ENCODE data around the gene AKT3. TPM values are rescaled to one million over a fixed set of nuclear protein-coding genes. Genes with fewer than 3 reads are reported as not detected.

The AKT3 gene
- total and polyA plus RNA-seq, 2 of the 8 experiments (the other 6 are each of a cell fraction or from before 2014, with no cell fraction given), result 6.0 to 36.4 TPM

- no peaks in the 10 kb centered on the region for H3K79me1 ChIP-seq (ENCODE audit: low read depth, low read length)
- H3K9me3 ChIP-seq (ENCODE audit: insufficient read depth in 2 of 2, low read depth in 1 of 2, low read length in 1 of 2), result no peaks in the 10 kb centered on the region
- POLR2A ChIA-PET (ENCODE audit: partially characterized antibody), result no interaction called here
- no peak overlapping the region for H3K18ac ChIP-seq (ENCODE audit: extremely low read depth, low read length)
- H2BK20ac ChIP-seq (ENCODE audit: low read length), result no peak overlapping the region
- peaks cover 0 to 3% (median 0%) of the 10 kb centered on the region in 4 experiments; a peak in 1 of 7 replicates for H3K4me1 ChIP-seq (replicated peaks in 1 of 4; ENCODE audit: control insufficient read depth in 3 of 4, insufficient read depth in 4 of 4, low read length in 3 of 4)
- H2BK15ac ChIP-seq (ENCODE audit: low read length), result no peak overlapping the region
- H4K20me1 ChIP-seq (replicated peaks in 1 of 2; ENCODE audit: control insufficient read depth in 1 of 2, insufficient read depth in 2 of 2, low read length in 2 of 2), result no peaks in the 10 kb centered on the region
- no peak overlapping the region for H3K56ac ChIP-seq (replicated peaks; ENCODE audit: insufficient read length, low read depth, low read length)
- no peak overlapping the region for H3K4me2 ChIP-seq (ENCODE audit: insufficient read depth in 1 of 2, low read depth in 2 of 2, low read length in 2 of 2)
- H3K4me3 ChIP-seq (ENCODE audit: extremely low read depth in 1 of 4, insufficient read depth in 2 of 4, low read depth in 3 of 4, low read length in 4 of 4), result no peak overlapping the region
- no peak overlapping the region for H2BK12ac ChIP-seq (ENCODE audit: low read depth, low read length)
- no peak overlapping the region for H4K91ac ChIP-seq (replicated peaks; ENCODE audit: insufficient read length, low read length)
- no peak overlapping the region for H4K5ac ChIP-seq (ENCODE audit: insufficient read length, low read depth, low read length)
- 0 out of 2 replicates have a peak, but pooled peaks have one; percentile 9 for TF ChIP-seq RXRA (IDR thresholded peaks at IDR 0.05; ENCODE audit: insufficient read depth, low read depth, low read length)
- no peak for TF ChIP-seq KDM4A (IDR thresholded peaks at IDR 0.05; ENCODE audit: low read depth, low read length, severe bottlenecking)
- no peak for TF ChIP-seq POLR2AphosphoS5 (IDR thresholded peaks at IDR 0.05; ENCODE audit: low read depth, low read length)
- no peak overlapping the region for H2AFZ ChIP-seq (ENCODE audit: low read length)
- no peak overlapping the region for H3K23ac ChIP-seq (ENCODE audit: insufficient read length)
- H4K8ac ChIP-seq (ENCODE audit: extremely low read depth, insufficient read depth, low read length), result no peak overlapping the region
- no peak overlapping the region for H2AK5ac ChIP-seq (ENCODE audit: low read depth, low read length)
- no peak overlapping the region for H2BK5ac ChIP-seq (ENCODE audit: low read depth, low read length)
- H3K23me2 ChIP-seq (ENCODE audit: low read depth, low read length), result no peaks in the 10 kb centered on the region; the same call in 1 of the 2 replicates
- DNase-seq (ENCODE audit: low read depth in 1 of 2, low spot score in 2 of 2), result no peak
- no peak overlapping the region for H2BK120ac ChIP-seq (replicated peaks; ENCODE audit: low read depth, low read length)
- H3K27me3 ChIP-seq (replicated peaks in 1 of 4; ENCODE audit: control insufficient read depth in 3 of 4, extremely low read depth in 1 of 4, insufficient read depth in 3 of 4, low read length in 3 of 4), result no peaks in the 10 kb centered on the region
- H3K4ac ChIP-seq (replicated peaks; ENCODE audit: insufficient read length, low read depth, low read length), result no peak overlapping the region
- no peaks in the 10 kb centered on the region; a peak in 2 of 8 replicates for H3K36me3 ChIP-seq (ENCODE audit: control insufficient read depth in 2 of 4, insufficient read depth in 4 of 4, low read length in 3 of 4)
- 80% methylated on average over 2 of the region's 2 CpGs; no CpG with 5 or more reads in 1 of the 2 experiments for WGBS, 2 experiments (ENCODE audit: extremely low coverage in 1 of 2, insufficient coverage in 1 of 2, insufficient read length in 1 of 2, insufficient replicate concordance in 2 of 2, low coverage in 1 of 2, low lambda C conversion rate in 2 of 2, missing lambda C conversion rate in 1 of 2)
- FAIRE-seq, result no peak
- H3K79me2 ChIP-seq (ENCODE audit: control insufficient read depth in 1 of 2, insufficient read depth in 2 of 2, low read length in 2 of 2), result no peaks in the 10 kb centered on the region
- CTCF ChIA-PET (ENCODE audit: partially characterized antibody), result interaction anchor here (0.8 to 1.1 kb wide), 3 partner anchors 27 to 190 kb away, joined by 3 to 4 read pairs (median 3); no protein-coding TSS in a partner anchor
- H3K27ac ChIP-seq (ENCODE audit: low read depth, low read length), result no peak overlapping the region
- no peak overlapping the region for H3K14ac ChIP-seq (ENCODE audit: insufficient read length)
- no peak overlapping the region for H3K9ac ChIP-seq (replicated peaks in 1 of 4; ENCODE audit: extremely low read depth in 1 of 4, low read depth in 3 of 4, low read length in 3 of 4)
Observed at GRCh38 chr1:243667591-243667990, 182.5 kb downstream of the AKT3 start.

Measured in H1 (cell line).